ENCODE results near the gene PCBP3.

- TF ChIP-seq, protein P1, sequence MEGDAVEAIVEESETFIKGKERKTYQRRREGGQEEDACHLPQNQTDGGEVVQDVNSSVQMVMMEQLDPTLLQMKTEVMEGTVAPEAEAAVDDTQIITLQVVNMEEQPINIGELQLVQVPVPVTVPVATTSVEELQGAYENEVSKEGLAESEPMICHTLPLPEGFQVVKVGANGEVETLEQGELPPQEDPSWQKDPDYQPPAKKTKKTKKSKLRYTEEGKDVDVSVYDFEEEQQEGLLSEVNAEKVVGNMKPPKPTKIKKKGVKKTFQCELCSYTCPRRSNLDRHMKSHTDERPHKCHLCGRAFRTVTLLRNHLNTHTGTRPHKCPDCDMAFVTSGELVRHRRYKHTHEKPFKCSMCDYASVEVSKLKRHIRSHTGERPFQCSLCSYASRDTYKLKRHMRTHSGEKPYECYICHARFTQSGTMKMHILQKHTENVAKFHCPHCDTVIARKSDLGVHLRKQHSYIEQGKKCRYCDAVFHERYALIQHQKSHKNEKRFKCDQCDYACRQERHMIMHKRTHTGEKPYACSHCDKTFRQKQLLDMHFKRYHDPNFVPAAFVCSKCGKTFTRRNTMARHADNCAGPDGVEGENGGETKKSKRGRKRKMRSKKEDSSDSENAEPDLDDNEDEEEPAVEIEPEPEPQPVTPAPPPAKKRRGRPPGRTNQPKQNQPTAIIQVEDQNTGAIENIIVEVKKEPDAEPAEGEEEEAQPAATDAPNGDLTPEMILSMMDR (IDR thresholded peaks at IDR 0.05): no peak
- no peak for TF ChIP-seq POLR2A (IDR thresholded peaks at IDR 0.05)
Measured at GRCh38 chr21:45613881-45614280, 29.6 kb upstream of the PCBP3 start.
